Measurements from ENCODE around the gene CES4A.
"Not testable (repeated sequence)": the region's sequence is repeated elsewhere in the genome, so short reads cannot be mapped to it uniquely, and the experiment has no call there.

The CES4A gene

DNA sequence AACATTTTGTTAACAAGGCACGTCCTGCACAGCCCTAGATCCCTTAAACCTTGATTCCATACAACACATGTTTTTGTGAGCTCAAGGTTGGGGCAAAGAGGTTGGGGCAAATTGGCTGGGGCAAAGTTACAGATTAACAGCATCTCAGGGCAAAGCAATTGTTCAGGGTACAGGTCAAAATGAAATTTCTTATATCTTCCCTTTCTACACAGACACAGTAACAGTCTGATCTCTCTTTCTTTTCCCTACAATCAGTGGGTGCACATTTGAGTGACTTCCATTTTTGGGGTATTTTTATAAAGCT lies 32.3 kb upstream of the CES4A start:
- not testable (repeated sequence) for H3K27me3 ChIP-seq (ENCODE audit: insufficient read depth, low read length); H4K8ac ChIP-seq (ENCODE audit: low read depth, low read length); H3K36me3 ChIP-seq (ENCODE audit: control insufficient read depth in 1 of 2, insufficient read depth in 2 of 2, low read length in 2 of 2); H3K4me3 ChIP-seq (ENCODE audit: low read depth, low read length); H2BK120ac ChIP-seq (ENCODE audit: insufficient read depth, low read length, poor library complexity); H3K4ac ChIP-seq (ENCODE audit: low read depth, low read length); H2AFZ ChIP-seq (ENCODE audit: insufficient read depth, low read length, poor library complexity); H3K4me1 ChIP-seq (ENCODE audit: control insufficient read depth in 1 of 2, insufficient read depth in 2 of 2, low read length in 2 of 2); H3K79me1 ChIP-seq (ENCODE audit: low read length); H4K12ac ChIP-seq (ENCODE audit: low read depth, low read length); H3K27ac ChIP-seq (ENCODE audit: low read depth, low read length); H3K23ac ChIP-seq (ENCODE audit: low read length); DNase-seq; H4K91ac ChIP-seq (ENCODE audit: low read depth, low read length); H3K9me3 ChIP-seq (ENCODE audit: insufficient read depth, low read depth, low read length); H3K79me2 ChIP-seq (ENCODE audit: control insufficient read depth, insufficient read depth, low read length, poor library complexity); H2BK12ac ChIP-seq (ENCODE audit: low read length); H3K9ac ChIP-seq (ENCODE audit: low read length); H2BK5ac ChIP-seq (ENCODE audit: low read depth, low read length, poor library complexity); H3K4me2 ChIP-seq (ENCODE audit: low read length); H3K14ac ChIP-seq (ENCODE audit: low read length); H3K18ac ChIP-seq (ENCODE audit: low read length); H2AK5ac ChIP-seq (ENCODE audit: low read length)
- WGBS (ENCODE audit: extremely low coverage, insufficient coverage, insufficient read length): no CpG with 5 or more reads among the region's 1 CpG

DNA sequence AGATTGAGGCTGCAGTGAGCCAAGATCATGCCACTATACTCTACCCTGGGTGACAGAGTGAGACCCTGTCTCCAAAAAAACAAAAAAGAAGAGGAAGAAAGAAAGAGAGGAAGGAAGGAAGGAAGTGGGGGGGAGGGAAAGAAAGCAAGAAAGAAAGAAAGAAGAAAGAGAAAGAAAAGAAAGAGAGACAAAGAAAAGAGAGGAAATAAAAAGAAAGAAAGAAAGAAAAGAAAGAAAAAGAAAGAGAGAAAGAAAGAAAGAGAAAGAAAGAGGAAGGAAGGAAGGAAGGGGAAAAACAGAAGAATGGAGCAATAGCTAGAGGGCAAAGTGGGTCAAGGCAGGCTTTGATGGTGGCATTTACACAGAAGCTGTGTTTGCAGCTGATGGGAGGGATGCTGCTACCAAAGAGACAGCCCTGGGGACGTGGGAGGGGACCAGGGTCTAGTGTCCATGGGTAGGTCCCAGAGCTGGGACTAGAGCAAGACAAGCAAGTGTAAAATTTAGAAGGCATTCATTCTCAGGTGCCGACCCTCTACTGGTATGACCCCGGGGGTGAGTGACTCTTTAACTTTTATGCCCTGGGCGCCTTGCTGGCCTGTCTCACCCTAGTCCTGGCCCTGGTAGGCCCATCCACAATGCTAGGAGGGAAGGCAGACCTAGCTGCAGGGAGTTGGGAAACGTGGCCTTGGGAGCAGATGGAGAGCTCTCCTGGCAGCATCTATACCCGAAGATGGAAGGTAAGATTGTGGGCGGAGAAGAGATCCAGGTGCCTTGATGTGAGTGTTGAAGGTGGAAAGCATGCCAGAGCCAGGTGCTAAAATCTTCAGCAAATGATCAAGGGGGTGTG lies 29.3 kb upstream of the CES4A start:
- no peak overlapping the region for H2BK120ac ChIP-seq (ENCODE audit: insufficient read depth, low read length, poor library complexity)
- no peak overlapping the region for H3K4ac ChIP-seq (ENCODE audit: low read depth, low read length)
- H3K36me3 ChIP-seq (ENCODE audit: control insufficient read depth in 1 of 2, insufficient read depth in 2 of 2, low read length in 2 of 2): no peaks in the 10 kb centered on the region
- no peaks in the 10 kb centered on the region for H3K79me1 ChIP-seq (ENCODE audit: low read length)
- H3K79me2 ChIP-seq (ENCODE audit: control insufficient read depth, insufficient read depth, low read length, poor library complexity): no peaks in the 10 kb centered on the region
- H4K8ac ChIP-seq (ENCODE audit: low read depth, low read length): no peak overlapping the region
- no peak overlapping the region for H2AFZ ChIP-seq (ENCODE audit: insufficient read depth, low read length, poor library complexity)
- H3K14ac ChIP-seq (ENCODE audit: low read length): no peak overlapping the region
- H3K27ac ChIP-seq (ENCODE audit: low read depth, low read length): no peak overlapping the region
- H3K23ac ChIP-seq (ENCODE audit: low read length): no peak overlapping the region
- H3K27me3 ChIP-seq (ENCODE audit: insufficient read depth, low read length): no peaks in the 10 kb centered on the region
- no peak overlapping the region for H3K18ac ChIP-seq (ENCODE audit: low read length)
- H4K12ac ChIP-seq (ENCODE audit: low read depth, low read length): no peak overlapping the region
- no peak overlapping the region for H2BK12ac ChIP-seq (ENCODE audit: low read length)
- H3K9me3 ChIP-seq (ENCODE audit: insufficient read depth, low read depth, low read length): no peaks in the 10 kb centered on the region
- no peak overlapping the region for H3K4me3 ChIP-seq (ENCODE audit: low read depth, low read length)
- H3K9ac ChIP-seq (ENCODE audit: low read length): peak overlapping the region; percentile 48
- no peaks in the 10 kb centered on the region for H3K4me1 ChIP-seq (ENCODE audit: control insufficient read depth in 1 of 2, insufficient read depth in 2 of 2, low read length in 2 of 2)
- H2BK5ac ChIP-seq (ENCODE audit: low read depth, low read length, poor library complexity): no peak overlapping the region
- H3K4me2 ChIP-seq (ENCODE audit: low read length): no peak overlapping the region
- H4K91ac ChIP-seq (ENCODE audit: low read depth, low read length): no peak overlapping the region
- DNase-seq: no peak
- WGBS (ENCODE audit: extremely low coverage, insufficient coverage, insufficient read length): no CpG with 5 or more reads among the region's 7 CpGs
- H2AK5ac ChIP-seq (ENCODE audit: low read length): no peak overlapping the region

DNA sequence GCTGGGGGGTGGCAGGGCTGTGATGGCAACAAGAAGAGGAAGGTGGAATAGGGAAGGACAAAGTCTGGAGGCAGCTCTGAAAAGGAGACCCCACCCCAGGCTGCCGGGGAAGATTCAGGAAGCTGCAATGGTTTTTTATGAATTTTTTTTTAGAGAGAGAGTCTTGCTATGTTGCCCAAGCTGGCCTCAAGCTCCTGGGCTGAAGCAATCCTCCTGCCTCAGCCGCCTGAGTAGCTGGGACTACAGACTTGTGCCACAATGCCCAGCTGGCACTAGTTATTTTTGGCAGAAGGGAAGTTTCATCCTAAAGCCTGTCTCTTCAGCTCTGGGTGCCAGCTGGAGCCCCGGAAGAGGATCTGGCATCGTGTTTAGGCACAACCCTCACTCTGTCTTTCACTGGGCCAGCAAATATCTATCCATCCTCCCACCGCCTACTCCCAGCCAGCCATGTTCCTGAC lies 28.7 kb upstream of the CES4A start:
- Histone ChIP-seq H4K91ac (ENCODE audit: low read depth, low read length) (no peak overlapping the region), H3K9ac (ENCODE audit: low read length) (no peak overlapping the region)

DNA sequence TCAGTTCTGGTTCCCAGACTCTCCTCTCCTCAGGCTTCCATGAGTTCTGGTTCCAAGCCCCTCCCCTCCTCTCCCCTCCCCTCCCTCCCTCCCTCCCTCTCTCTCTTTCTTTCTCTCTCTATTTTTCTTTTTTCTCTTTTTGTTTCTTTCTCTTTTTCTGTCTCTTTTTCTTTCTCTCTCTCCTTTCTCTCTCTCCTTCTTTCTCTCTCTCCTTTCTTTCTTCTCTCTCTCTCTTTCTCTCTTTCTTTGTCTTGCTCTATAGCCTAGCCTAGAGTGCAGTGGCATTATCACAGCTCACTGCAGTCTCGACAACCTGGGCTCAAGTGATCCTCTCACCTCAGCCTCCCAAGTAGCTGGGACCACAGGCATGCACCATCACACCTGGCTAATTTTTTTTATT lies 28.1 kb upstream of the CES4A start:
- Histone ChIP-seq H2BK5ac (ENCODE audit: low read depth, low read length, poor library complexity) (no peak overlapping the region), H4K8ac (ENCODE audit: low read depth, low read length) (no peak overlapping the region), H3K23ac (ENCODE audit: low read length) (no peak overlapping the region), H3K79me1 (ENCODE audit: low read length) (no peaks in the 10 kb centered on the region), H3K36me3 (ENCODE audit: control insufficient read depth in 1 of 2, insufficient read depth in 2 of 2, low read length in 2 of 2) (no peaks in the 10 kb centered on the region), H2AFZ (ENCODE audit: insufficient read depth, low read length, poor library complexity) (no peak overlapping the region), H3K9me3 (ENCODE audit: insufficient read depth, low read depth, low read length) (no peaks in the 10 kb centered on the region), H4K12ac (ENCODE audit: low read depth, low read length) (no peak overlapping the region), H3K4me3 (ENCODE audit: low read depth, low read length) (no peak overlapping the region), H2AK5ac (ENCODE audit: low read length) (no peak overlapping the region), H3K9ac (ENCODE audit: low read length) (no peak overlapping the region), H2BK12ac (ENCODE audit: low read length) (no peak overlapping the region), H3K79me2 (ENCODE audit: control insufficient read depth, insufficient read depth, low read length, poor library complexity) (no peaks in the 10 kb centered on the region), H3K14ac (ENCODE audit: low read length) (no peak overlapping the region), H4K91ac (ENCODE audit: low read depth, low read length) (no peak overlapping the region), H3K27me3 (ENCODE audit: insufficient read depth, low read length) (no peaks in the 10 kb centered on the region), H3K18ac (ENCODE audit: low read length) (no peak overlapping the region), H3K4me2 (ENCODE audit: low read length) (no peak overlapping the region), H2BK120ac (ENCODE audit: insufficient read depth, low read length, poor library complexity) (no peak overlapping the region), H3K27ac (ENCODE audit: low read depth, low read length) (no peak overlapping the region), H3K4me1 (ENCODE audit: control insufficient read depth in 1 of 2, insufficient read depth in 2 of 2, low read length in 2 of 2) (no peaks in the 10 kb centered on the region), H3K4ac (ENCODE audit: low read depth, low read length) (no peak overlapping the region)
- no peak for DNase-seq
- no CpG with 5 or more reads among the region's 1 CpG for WGBS (ENCODE audit: extremely low coverage, insufficient coverage, insufficient read length)

More for the DNA sequence above, 28.7 kb upstream of the CES4A start:
- Histone ChIP-seq H2BK5ac (ENCODE audit: low read depth, low read length, poor library complexity) (no peak overlapping the region), H3K18ac (ENCODE audit: low read length) (no peak overlapping the region), H4K12ac (ENCODE audit: low read depth, low read length) (no peak overlapping the region), H3K14ac (ENCODE audit: low read length) (no peak overlapping the region), H3K4me1 (ENCODE audit: control insufficient read depth in 1 of 2, insufficient read depth in 2 of 2, low read length in 2 of 2) (no peaks in the 10 kb centered on the region), H3K4me2 (ENCODE audit: low read length) (no peak overlapping the region), H4K8ac (ENCODE audit: low read depth, low read length) (no peak overlapping the region), H2AK5ac (ENCODE audit: low read length) (no peak overlapping the region), H3K36me3 (ENCODE audit: control insufficient read depth in 1 of 2, insufficient read depth in 2 of 2, low read length in 2 of 2) (no peaks in the 10 kb centered on the region), H2BK12ac (ENCODE audit: low read length) (no peak overlapping the region), H3K9me3 (ENCODE audit: insufficient read depth, low read depth, low read length) (no peaks in the 10 kb centered on the region), H3K27me3 (ENCODE audit: insufficient read depth, low read length) (no peaks in the 10 kb centered on the region), H3K79me1 (ENCODE audit: low read length) (no peaks in the 10 kb centered on the region), H3K23ac (ENCODE audit: low read length) (no peak overlapping the region), H3K27ac (ENCODE audit: low read depth, low read length) (no peak overlapping the region), H3K79me2 (ENCODE audit: control insufficient read depth, insufficient read depth, low read length, poor library complexity) (no peaks in the 10 kb centered on the region), H2AFZ (ENCODE audit: insufficient read depth, low read length, poor library complexity) (no peak overlapping the region), H3K4me3 (ENCODE audit: low read depth, low read length) (no peak overlapping the region), H3K4ac (ENCODE audit: low read depth, low read length) (no peak overlapping the region), H2BK120ac (ENCODE audit: insufficient read depth, low read length, poor library complexity) (no peak overlapping the region)
- DNase-seq: no peak
- WGBS (ENCODE audit: extremely low coverage, insufficient coverage, insufficient read length): no CpG with 5 or more reads among the region's 5 CpGs

Measured in trophoblast cell (in vitro differentiated cells and primary cell).